SW480 (cell line): ENCODE data around the gene SNTB2.
"Not testable (repeated sequence)": the region's sequence is repeated elsewhere in the genome, so short reads cannot be mapped to it uniquely, and the experiment has no call there.

ENCODE experiments used
- DNase-seq: peaks from one replicate; pipeline ENCODE4 v3.0.0-alpha.2; 2016; ENCODE audit warnings: low spot score

Gene SNTB2

GRCh38 chr16:69236319-69236718 is 49.4 kb downstream of the SNTB2 start:
- no peak for DNase-seq

- no peak for DNase-seq
Measured at GRCh38 chr16:69237296-69237695, 50.3 kb downstream of the SNTB2 start.

- no peak for DNase-seq
Measured at GRCh38 chr16:69239851-69240250, 52.9 kb downstream of the SNTB2 start.

- no peak for DNase-seq
Measured at GRCh38 chr16:69240331-69240730, 53.4 kb downstream of the SNTB2 start.

- DNase-seq: no peak
Measured at GRCh38 chr16:69241926-69242325, 55.0 kb downstream of the SNTB2 start.

- no peak for DNase-seq
Measured at GRCh38 chr16:69243479-69243878, 56.5 kb downstream of the SNTB2 start.

- no peak for DNase-seq
Measured at GRCh38 chr16:69244336-69244735, 57.4 kb downstream of the SNTB2 start.

GRCh38 chr16:69250081-69250480 is 63.1 kb downstream of the SNTB2 start:
- DNase-seq: no peak

GRCh38 chr16:69253870-69254341 is 66.9 kb downstream of the SNTB2 start:
- DNase-seq: no peak

GRCh38 chr16:69259428-69259764 is 72.4 kb downstream of the SNTB2 start:
- not testable (repeated sequence) for DNase-seq

- DNase-seq: no peak
Measured at GRCh38 chr16:69260019-69260418, 73.1 kb downstream of the SNTB2 start.

- no peak for DNase-seq
Measured at GRCh38 chr16:69260506-69260905, 73.5 kb downstream of the SNTB2 start.

GRCh38 chr16:69266334-69267063 is 79.5 kb downstream of the SNTB2 start:
- DNase-seq: no peak

- no peak for DNase-seq
Measured at GRCh38 chr16:69267633-69268032, 80.7 kb downstream of the SNTB2 start.

GRCh38 chr16:69270395-69270794 is 83.4 kb downstream of the SNTB2 start:
- no peak for DNase-seq

GRCh38 chr16:69270831-69271230 is 83.9 kb downstream of the SNTB2 start:
- DNase-seq: no peak

- no peak for DNase-seq
Measured at GRCh38 chr16:69273009-69273408, 86.0 kb downstream of the SNTB2 start.

GRCh38 chr16:69274699-69275235 is 87.8 kb downstream of the SNTB2 start:
- DNase-seq: no peak

GRCh38 chr16:69276148-69277115 is 89.5 kb downstream of the SNTB2 start:
- no peak for DNase-seq

GRCh38 chr16:69277413-69277812 is 90.4 kb downstream of the SNTB2 start:
- no peak for DNase-seq

GRCh38 chr16:69283851-69284250 is 96.9 kb downstream of the SNTB2 start:
- DNase-seq: no peak

GRCh38 chr16:69285240-69285639 is 98.3 kb downstream of the SNTB2 start:
- no peak for DNase-seq
